Neural crest cell (in vitro differentiated cells): ENCODE data around the gene ZNF618. TPM values are rescaled to one million over a fixed set of nuclear protein-coding genes. Genes with fewer than 3 reads are reported as not detected.
A peak's percentile ranks its signal among the peaks of the same experiment; 100 is the strongest.

Experiments used
- DNase-seq: peaks from one replicate; pipeline ENCODE4 v3.0.0; 2021; ENCODE audit warnings: low read depth, mixed read lengths, low spot score
- H3K27ac Mint-ChIP-seq: one replicate; pipeline ENCODE4 v1.8.0; 2021; ENCODE audit warnings: mild to moderate bottlenecking, mixed read lengths; ENCODE audit not compliant: unreplicated experiment
- H3K27me3 Mint-ChIP-seq: 2 replicates; pipeline ENCODE4 v1.8.0; 2021; ENCODE audit warnings: low read depth, mild to moderate bottlenecking, mixed read lengths
- H3K36me3 Mint-ChIP-seq: 2 replicates; pipeline ENCODE4 v1.8.0; 2021; ENCODE audit warnings: low read depth, mild to moderate bottlenecking, mixed read lengths
- H3K4me1 Mint-ChIP-seq: 2 replicates; pipeline ENCODE4 v1.8.0; 2021; ENCODE audit warnings: mixed read lengths
- H3K4me3 Mint-ChIP-seq: one replicate; pipeline ENCODE4 v1.8.0; 2021; ENCODE audit warnings: mild to moderate bottlenecking, mixed read lengths
- H3K9me3 Mint-ChIP-seq: 2 replicates; pipeline ENCODE4 v1.8.0; 2021; ENCODE audit warnings: mixed read lengths
- CTCF ChIP-seq: fragments of 200-600 bp; sonication (generic); conservative IDR thresholded peaks from 2 replicates; pipeline ENCODE4 v1.5.0; 2021; ENCODE audit warnings: antibody characterized with exemption, mild to moderate bottlenecking
- total RNA-seq: library from RNA; stranded (reverse); gene quantifications from 2 replicates; pipeline ENCODE4 v1.2.1, GENCODE V29; 2021

ZNF618 gene
- total RNA-seq, 1 donor from 2014 or later, result 60.8 TPM

DNA sequence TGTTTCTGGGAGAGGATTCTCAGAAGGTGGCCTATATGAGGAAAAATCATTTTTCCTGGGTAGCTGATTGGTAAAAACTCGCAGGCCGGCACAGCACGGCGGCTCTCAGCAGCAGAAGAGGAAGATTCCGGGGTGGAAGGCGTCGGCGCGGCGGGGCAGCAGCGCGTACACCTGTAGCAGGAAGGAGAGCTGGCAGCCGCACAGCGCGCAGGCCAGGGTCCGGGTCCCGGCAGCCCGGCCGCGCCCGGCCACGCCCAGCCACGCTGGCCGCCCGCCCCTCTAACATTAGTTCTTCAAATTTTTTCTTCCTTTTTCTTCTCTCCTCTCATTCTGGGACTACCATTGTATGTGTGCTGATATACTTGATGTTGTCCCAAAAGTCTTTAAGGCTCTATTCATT is 24.8 kb upstream of the ZNF618 start:
- H3K9me3 Mint-ChIP-seq, result peaks cover 20% of the 10 kb centered on the region
- no peak overlapping the region for H3K4me3 Mint-ChIP-seq
- no peaks in the 10 kb centered on the region for H3K27me3 Mint-ChIP-seq
- no peaks in the 10 kb centered on the region for H3K4me1 Mint-ChIP-seq
- DNase-seq, result no peak
- TF ChIP-seq CTCF, result no peak
- H3K36me3 Mint-ChIP-seq, result peaks cover 2% of the 10 kb centered on the region
- H3K27ac Mint-ChIP-seq, result no peak overlapping the region

- H3K27ac Mint-ChIP-seq, result no peak overlapping the region
- no peak for TF ChIP-seq CTCF
- H3K4me3 Mint-ChIP-seq, result no peak overlapping the region
Observed at GRCh38 chr9:113851873-113852272, 24.2 kb upstream of the ZNF618 start.

GRCh38 chr9:113853333-113853732 is 22.8 kb upstream of the ZNF618 start:
- peak; percentile 51 for TF ChIP-seq CTCF
- H3K4me1 Mint-ChIP-seq, result peaks cover 11% of the 10 kb centered on the region
- H3K27ac Mint-ChIP-seq, result no peak overlapping the region

More at GRCh38 chr9:113851873-113852272, 24.2 kb upstream of the ZNF618 start:
- H3K9me3 Mint-ChIP-seq, result peaks cover 19% of the 10 kb centered on the region
- H3K27me3 Mint-ChIP-seq, result no peaks in the 10 kb centered on the region
- H3K4me1 Mint-ChIP-seq, result no peaks in the 10 kb centered on the region
- no peak for DNase-seq
- peaks cover 2% of the 10 kb centered on the region for H3K36me3 Mint-ChIP-seq

GRCh38 chr9:113854310-113854709 is 21.8 kb upstream of the ZNF618 start:
- H3K36me3 Mint-ChIP-seq, result peaks cover 2% of the 10 kb centered on the region
- no peaks in the 10 kb centered on the region for H3K27me3 Mint-ChIP-seq
- H3K9me3 Mint-ChIP-seq, result peaks cover 10% of the 10 kb centered on the region
- peaks cover 15% of the 10 kb centered on the region for H3K4me1 Mint-ChIP-seq
- H3K27ac Mint-ChIP-seq, result no peak overlapping the region
- TF ChIP-seq CTCF, result no peak
- H3K4me3 Mint-ChIP-seq, result no peak overlapping the region
- DNase-seq, result no peak

More at GRCh38 chr9:113853333-113853732, 22.8 kb upstream of the ZNF618 start:
- DNase-seq, result no peak
- H3K4me3 Mint-ChIP-seq, result no peak overlapping the region
- H3K9me3 Mint-ChIP-seq, result peaks cover 10% of the 10 kb centered on the region
- H3K27me3 Mint-ChIP-seq, result no peaks in the 10 kb centered on the region
- H3K36me3 Mint-ChIP-seq, result peaks cover 2% of the 10 kb centered on the region

GRCh38 chr9:113857875-113858274 is 18.2 kb upstream of the ZNF618 start:
- no peaks in the 10 kb centered on the region for H3K27me3 Mint-ChIP-seq
- TF ChIP-seq CTCF, result no peak
- H3K4me1 Mint-ChIP-seq, result peaks cover 15% of the 10 kb centered on the region
- no peak for DNase-seq
- H3K36me3 Mint-ChIP-seq, result no peaks in the 10 kb centered on the region
- peaks cover 3% of the 10 kb centered on the region for H3K9me3 Mint-ChIP-seq
- H3K27ac Mint-ChIP-seq, result no peak overlapping the region
- H3K4me3 Mint-ChIP-seq, result no peak overlapping the region

DNA sequence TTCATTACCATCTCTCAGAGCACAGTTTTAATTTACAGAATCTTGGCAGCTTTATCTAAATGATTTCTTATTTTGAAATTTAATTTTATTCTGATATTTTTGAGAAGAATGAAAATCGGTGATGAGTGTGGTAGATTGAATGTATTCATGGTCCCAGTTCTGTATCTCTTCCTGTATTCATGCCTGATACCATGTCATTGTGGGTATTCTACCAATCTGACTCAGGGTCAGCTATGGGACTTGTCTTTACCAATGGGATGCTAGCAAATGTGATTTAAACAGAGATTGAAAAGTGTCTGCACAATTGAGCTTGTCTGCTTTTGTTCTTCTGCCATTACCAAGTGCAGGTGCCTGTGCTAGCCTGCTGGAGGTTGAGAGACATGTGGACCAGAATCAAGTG is 17.8 kb upstream of the ZNF618 start:
- Mint-ChIP-seq H3K27ac (no peak overlapping the region), H3K36me3 (no peaks in the 10 kb centered on the region), H3K4me1 (peaks cover 15% of the 10 kb centered on the region), H3K9me3 (no peaks in the 10 kb centered on the region), H3K4me3 (no peak overlapping the region), H3K27me3 (no peaks in the 10 kb centered on the region)
- no peak for TF ChIP-seq CTCF
- DNase-seq, result no peak
